ENCODE data around the gene KMT2B. TPM values are rescaled to one million over a fixed set of nuclear protein-coding genes. Genes with fewer than 3 reads are reported as not detected.
A peak's percentile ranks its signal among the peaks of the same experiment; 100 is the strongest.

The KMT2B gene
- total RNA-seq, 1 experiment from 2014 or later: 54.2 TPM

DNA sequence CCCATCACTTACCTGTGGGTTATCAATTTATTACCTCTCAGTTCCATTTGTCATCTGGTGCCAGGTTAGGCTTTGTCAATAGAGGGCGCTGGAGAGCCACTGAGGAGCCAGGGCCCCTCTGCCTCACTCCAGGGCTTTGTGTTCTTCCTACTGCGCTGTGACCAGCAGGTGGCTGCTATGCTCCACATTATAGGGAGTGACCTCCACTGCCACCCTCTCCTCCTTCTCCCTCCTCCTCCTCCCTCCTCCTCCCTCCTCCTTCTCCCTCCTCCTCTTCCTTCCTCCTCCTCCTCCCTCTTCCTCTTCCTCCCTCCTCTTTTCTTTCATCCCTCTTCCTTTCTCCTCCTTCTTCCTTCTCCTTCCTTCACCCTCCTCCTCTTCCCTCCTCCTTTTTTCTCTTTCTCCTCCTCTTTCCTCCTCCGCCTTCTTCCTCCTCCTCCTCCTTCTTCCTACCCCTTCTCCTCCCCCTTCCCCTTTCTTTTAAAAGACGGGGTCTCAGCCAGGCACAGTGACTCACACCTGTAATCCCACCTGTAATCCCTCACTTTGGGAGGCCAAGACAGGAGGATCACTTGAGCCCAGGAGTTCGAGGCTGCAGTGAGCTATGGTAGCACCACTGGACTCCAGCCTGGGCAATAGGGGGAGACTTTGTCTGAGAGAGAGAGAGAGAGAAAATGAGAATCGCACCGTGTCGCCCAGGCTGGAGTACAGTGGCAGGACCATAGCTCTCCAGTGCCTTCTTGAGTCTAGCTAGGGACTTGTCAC lies 23.8 kb upstream of the KMT2B start:
- H3K9me3 ChIP-seq: no peaks in the 10 kb centered on the region; the same call in 1 of the 2 replicates
- no peaks in the 10 kb centered on the region for H3K36me3 ChIP-seq (ENCODE audit: control insufficient read depth, insufficient read depth, low read length)
- Mint-ChIP-seq H3K36me3 (ENCODE audit: insufficient read depth, unreplicated experiment) (no peaks in the 10 kb centered on the region), H3K9me3 (ENCODE audit: unreplicated experiment) (no peaks in the 10 kb centered on the region), H3K27me3 (ENCODE audit: insufficient read depth, unreplicated experiment) (no peaks in the 10 kb centered on the region), H3K4me3 (ENCODE audit: unreplicated experiment) (no peak overlapping the region), H3K4me1 (ENCODE audit: low read depth, unreplicated experiment) (peaks cover 6% of the 10 kb centered on the region), H3K27ac (ENCODE audit: unreplicated experiment) (no peak overlapping the region)
- no peaks in the 10 kb centered on the region for H3K27me3 ChIP-seq (replicated peaks; ENCODE audit: control insufficient read depth, insufficient read depth, low read length)
- CTCF ChIA-PET: interaction anchor here (0.6 to 1.7 kb wide), 5 partner anchors 9 to 125 kb away, joined by 5 to 8 read pairs (median 6); partner anchors contain the start of gene COX6B1
- H3K4me3 ChIP-seq (ENCODE audit: low read depth, low read length): no peak overlapping the region
- intact Hi-C loops (cut with micrococcal nuclease; ENCODE audit: unreplicated experiment): loop anchor here (1.0 to 2.0 kb wide), 5 partner anchors 8 to 237 kb away; no protein-coding TSS in a partner anchor
- no peaks in the 10 kb centered on the region for H3K4me1 ChIP-seq
- TF ChIP-seq, protein P1, sequence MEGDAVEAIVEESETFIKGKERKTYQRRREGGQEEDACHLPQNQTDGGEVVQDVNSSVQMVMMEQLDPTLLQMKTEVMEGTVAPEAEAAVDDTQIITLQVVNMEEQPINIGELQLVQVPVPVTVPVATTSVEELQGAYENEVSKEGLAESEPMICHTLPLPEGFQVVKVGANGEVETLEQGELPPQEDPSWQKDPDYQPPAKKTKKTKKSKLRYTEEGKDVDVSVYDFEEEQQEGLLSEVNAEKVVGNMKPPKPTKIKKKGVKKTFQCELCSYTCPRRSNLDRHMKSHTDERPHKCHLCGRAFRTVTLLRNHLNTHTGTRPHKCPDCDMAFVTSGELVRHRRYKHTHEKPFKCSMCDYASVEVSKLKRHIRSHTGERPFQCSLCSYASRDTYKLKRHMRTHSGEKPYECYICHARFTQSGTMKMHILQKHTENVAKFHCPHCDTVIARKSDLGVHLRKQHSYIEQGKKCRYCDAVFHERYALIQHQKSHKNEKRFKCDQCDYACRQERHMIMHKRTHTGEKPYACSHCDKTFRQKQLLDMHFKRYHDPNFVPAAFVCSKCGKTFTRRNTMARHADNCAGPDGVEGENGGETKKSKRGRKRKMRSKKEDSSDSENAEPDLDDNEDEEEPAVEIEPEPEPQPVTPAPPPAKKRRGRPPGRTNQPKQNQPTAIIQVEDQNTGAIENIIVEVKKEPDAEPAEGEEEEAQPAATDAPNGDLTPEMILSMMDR (IDR thresholded peaks at IDR 0.05; ENCODE audit: insufficient read depth in 1 of 2, low read depth in 1 of 2, low read length in 1 of 2, severe bottlenecking in 1 of 2, unreplicated experiment in 1 of 2): peak; percentile 98 to 99
- peak; percentile 90 to 93 for DNase-seq
- BruUV-seq (replicated peaks): no TSS peak
- POLR2A ChIA-PET: no interaction called here

DNA sequence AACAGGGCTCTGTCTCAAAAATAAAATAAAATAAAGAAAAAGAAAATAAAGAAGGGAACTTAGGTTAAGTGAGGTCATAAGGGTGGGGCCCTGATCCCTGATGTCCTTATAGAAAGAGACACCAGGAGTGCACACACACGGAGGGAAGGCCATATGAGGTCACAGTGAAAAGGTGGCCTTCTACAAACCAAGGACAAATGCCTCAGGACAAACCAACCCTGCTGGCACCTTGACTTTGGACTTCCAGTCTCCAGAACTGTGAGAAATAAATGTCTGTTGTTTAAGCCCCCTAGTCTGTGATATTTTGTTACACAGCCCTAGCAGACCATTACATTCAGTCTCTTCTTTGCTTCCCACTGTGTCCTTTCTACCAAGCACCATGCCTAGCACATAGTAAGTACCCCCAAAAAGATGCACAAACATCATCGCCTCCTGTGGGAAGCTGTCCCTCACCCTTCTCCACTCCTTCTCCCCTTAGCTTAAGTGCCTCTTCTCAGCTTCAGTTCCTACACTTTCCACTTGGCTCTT lies 21.8 kb upstream of the KMT2B start:
- no peak for DNase-seq
- TF ChIP-seq, protein P1 (IDR thresholded peaks at IDR 0.05; ENCODE audit: insufficient read depth in 1 of 2, low read depth in 1 of 2, low read length in 1 of 2, severe bottlenecking in 1 of 2, unreplicated experiment in 1 of 2): no peak
- Histone ChIP-seq H3K9me3 (no peaks in the 10 kb centered on the region; the same call in 1 of the 2 replicates), H3K4me1 (no peaks in the 10 kb centered on the region), H3K4me3 (ENCODE audit: low read depth, low read length) (no peak overlapping the region), H3K36me3 (ENCODE audit: control insufficient read depth, insufficient read depth, low read length) (no peaks in the 10 kb centered on the region), H3K27me3 (replicated peaks; ENCODE audit: control insufficient read depth, insufficient read depth, low read length) (no peaks in the 10 kb centered on the region)
- no peak overlapping the region for H3K27ac Mint-ChIP-seq (ENCODE audit: unreplicated experiment)
- H3K36me3 Mint-ChIP-seq (ENCODE audit: insufficient read depth, unreplicated experiment): no peaks in the 10 kb centered on the region
- ChIA-PET POLR2A (interaction anchor here (0.5 kb wide), 1 partner anchor 19 kb away, joined by 3 read pairs; no protein-coding TSS in a partner anchor), CTCF (interaction anchor here (0.6 kb wide), 1 partner anchor 25 kb away, joined by 4 read pairs; no protein-coding TSS in a partner anchor)
- H3K27me3 Mint-ChIP-seq (ENCODE audit: insufficient read depth, unreplicated experiment): no peaks in the 10 kb centered on the region
- no peaks in the 10 kb centered on the region for H3K9me3 Mint-ChIP-seq (ENCODE audit: unreplicated experiment)
- no peak overlapping the region for H3K4me3 Mint-ChIP-seq (ENCODE audit: unreplicated experiment)
- no TSS peak for BruUV-seq (replicated peaks)
- peaks cover 6% of the 10 kb centered on the region for H3K4me1 Mint-ChIP-seq (ENCODE audit: low read depth, unreplicated experiment)
- intact Hi-C loops (cut with micrococcal nuclease; ENCODE audit: unreplicated experiment): no loop called here

DNA sequence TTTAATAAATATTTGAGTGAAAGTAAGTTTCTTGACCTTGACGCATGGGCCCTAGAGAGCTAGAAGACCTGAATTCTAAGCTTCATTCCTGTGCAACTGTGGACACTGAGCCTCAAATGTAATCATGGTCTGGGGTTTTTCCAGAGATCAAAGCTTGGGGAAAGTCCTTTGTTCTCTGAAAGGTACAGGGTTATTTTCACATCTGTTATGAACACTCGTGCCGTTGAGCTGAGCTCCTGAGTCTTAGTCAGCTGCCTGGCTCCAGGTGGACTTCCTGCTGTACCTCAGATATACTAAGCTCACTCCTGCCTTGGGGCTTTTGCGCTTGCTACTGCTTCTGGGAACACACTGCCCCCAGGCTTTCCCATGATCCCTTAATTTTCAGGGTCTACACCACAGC lies 21.0 kb upstream of the KMT2B start:
- Mint-ChIP-seq H3K27me3 (ENCODE audit: insufficient read depth, unreplicated experiment) (no peaks in the 10 kb centered on the region), H3K4me1 (ENCODE audit: low read depth, unreplicated experiment) (peaks cover 6% of the 10 kb centered on the region), H3K36me3 (ENCODE audit: insufficient read depth, unreplicated experiment) (no peaks in the 10 kb centered on the region), H3K9me3 (ENCODE audit: unreplicated experiment) (no peaks in the 10 kb centered on the region), H3K4me3 (ENCODE audit: unreplicated experiment) (no peak overlapping the region), H3K27ac (ENCODE audit: unreplicated experiment) (no peak overlapping the region)
- ChIA-PET CTCF (interaction anchor here (0.6 to 1.1 kb wide), 3 partner anchors 19 to 157 kb away, joined by 3 to 4 read pairs (median 3); no protein-coding TSS in a partner anchor), POLR2A (interaction anchor here (0.5 to 1.3 kb wide), 2 partner anchors 18 to 49 kb away, joined by 3 to 4 read pairs; partner anchors contain the start of gene COX6B1)
- Histone ChIP-seq H3K27me3 (replicated peaks; ENCODE audit: control insufficient read depth, insufficient read depth, low read length) (no peaks in the 10 kb centered on the region), H3K36me3 (ENCODE audit: control insufficient read depth, insufficient read depth, low read length) (no peaks in the 10 kb centered on the region), H3K4me1 (no peaks in the 10 kb centered on the region), H3K9me3 (no peaks in the 10 kb centered on the region; the same call in 1 of the 2 replicates), H3K4me3 (ENCODE audit: low read depth, low read length) (no peak overlapping the region)
- DNase-seq: peak in 1 of 2 experiments; percentile 19
- no TSS peak for BruUV-seq (replicated peaks)
- TF ChIP-seq, protein P1 (IDR thresholded peaks at IDR 0.05; ENCODE audit: insufficient read depth in 1 of 2, low read depth in 1 of 2, low read length in 1 of 2, severe bottlenecking in 1 of 2, unreplicated experiment in 1 of 2): no peak
- intact Hi-C loops (cut with micrococcal nuclease; ENCODE audit: unreplicated experiment): no loop called here

All from Caco-2 (cell line).